Neuron (in vitro differentiated cells): ENCODE measurements around the gene ZAP70.

Experiments
- H2AFZ ChIP-seq: one replicate; pipeline ENCODE4 v1.6.1; 2013; ENCODE audit warnings: low read depth, mild to moderate bottlenecking, inconsistent platforms, low read length, moderate library complexity
- H3K27me3 ChIP-seq: one replicate; pipeline ENCODE4 v1.6.1; 2013; ENCODE audit warnings: low read length; ENCODE audit not compliant: insufficient read depth
- H3K36me3 ChIP-seq: one replicate; pipeline ENCODE4 v1.6.1; 2013; ENCODE audit warnings: low read length; ENCODE audit not compliant: insufficient read depth
- H3K4me1 ChIP-seq: one replicate; pipeline ENCODE4 v1.6.1; 2013; ENCODE audit warnings: low read length; ENCODE audit not compliant: insufficient read depth
- H3K4me3 ChIP-seq: 2 replicates; pipeline ENCODE4 v1.5.1; 2013; ENCODE audit warnings: mild to moderate bottlenecking, low read length, moderate library complexity
- H3K9me3 ChIP-seq: one replicate; pipeline ENCODE4 v1.6.1; 2013; ENCODE audit warnings: low read length

Gene ZAP70

GRCh38 chr2:97760480-97761049, 47.2 kb downstream of the ZAP70 start:
- no peaks in the 10 kb centered on the region for H3K27me3 ChIP-seq
- H2AFZ ChIP-seq = no peak overlapping the region
- no peaks in the 10 kb centered on the region for H3K9me3 ChIP-seq
- H3K36me3 ChIP-seq = peaks cover 86% of the 10 kb centered on the region
- H3K4me1 ChIP-seq = no peaks in the 10 kb centered on the region
- H3K4me3 ChIP-seq = no peak overlapping the region

- no peaks in the 10 kb centered on the region for H3K9me3 ChIP-seq
- no peaks in the 10 kb centered on the region for H3K4me1 ChIP-seq
- no peak overlapping the region for H2AFZ ChIP-seq
- peaks cover 87% of the 10 kb centered on the region for H3K36me3 ChIP-seq
- H3K4me3 ChIP-seq = no peak overlapping the region
- H3K27me3 ChIP-seq = no peaks in the 10 kb centered on the region
These were observed 47.8 kb downstream of the ZAP70 start for GRCh38 chr2:97761192-97761591.

- peaks cover 87% of the 10 kb centered on the region for H3K36me3 ChIP-seq
- H3K4me1 ChIP-seq = no peaks in the 10 kb centered on the region
- H2AFZ ChIP-seq = no peak overlapping the region
- no peaks in the 10 kb centered on the region for H3K27me3 ChIP-seq
- H3K4me3 ChIP-seq = no peak overlapping the region
- no peaks in the 10 kb centered on the region for H3K9me3 ChIP-seq
These were observed 49.9 kb downstream of the ZAP70 start for GRCh38 chr2:97763176-97763845.

- Histone ChIP-seq H3K36me3 (peaks cover 76% of the 10 kb centered on the region), H3K4me3 (no peak overlapping the region), H3K4me1 (no peaks in the 10 kb centered on the region), H3K9me3 (no peaks in the 10 kb centered on the region), H3K27me3 (no peaks in the 10 kb centered on the region), H2AFZ (no peak overlapping the region)
These were observed 51.3 kb downstream of the ZAP70 start for GRCh38 chr2:97764559-97765263.

- no peaks in the 10 kb centered on the region for H3K27me3 ChIP-seq
- H3K4me3 ChIP-seq = no peak overlapping the region
- H3K36me3 ChIP-seq = peaks cover 72% of the 10 kb centered on the region
- no peaks in the 10 kb centered on the region for H3K9me3 ChIP-seq
- no peak overlapping the region for H2AFZ ChIP-seq
- H3K4me1 ChIP-seq = no peaks in the 10 kb centered on the region
These were observed 52.6 kb downstream of the ZAP70 start for GRCh38 chr2:97765933-97766332.

- H3K4me1 ChIP-seq = no peaks in the 10 kb centered on the region
- no peaks in the 10 kb centered on the region for H3K9me3 ChIP-seq
- no peak overlapping the region for H3K4me3 ChIP-seq
- H3K27me3 ChIP-seq = no peaks in the 10 kb centered on the region
- peaks cover 68% of the 10 kb centered on the region for H3K36me3 ChIP-seq
- H2AFZ ChIP-seq = no peak overlapping the region
These were observed 53.2 kb downstream of the ZAP70 start for GRCh38 chr2:97766567-97766966.

- Histone ChIP-seq H2AFZ (no peak overlapping the region), H3K4me3 (no peak overlapping the region), H3K9me3 (no peaks in the 10 kb centered on the region), H3K27me3 (no peaks in the 10 kb centered on the region), H3K36me3 (peaks cover 64% of the 10 kb centered on the region), H3K4me1 (no peaks in the 10 kb centered on the region)
These were observed 55.9 kb downstream of the ZAP70 start for GRCh38 chr2:97769308-97769707.

- Histone ChIP-seq H3K9me3 (no peaks in the 10 kb centered on the region), H2AFZ (no peak overlapping the region), H3K4me3 (no peak overlapping the region), H3K27me3 (no peaks in the 10 kb centered on the region), H3K4me1 (no peaks in the 10 kb centered on the region), H3K36me3 (peaks cover 65% of the 10 kb centered on the region)
These were observed 56.3 kb downstream of the ZAP70 start for GRCh38 chr2:97769711-97770110.

- H3K4me1 ChIP-seq = no peaks in the 10 kb centered on the region
- H3K36me3 ChIP-seq = peaks cover 65% of the 10 kb centered on the region
- no peaks in the 10 kb centered on the region for H3K27me3 ChIP-seq
These were observed 57.1 kb downstream of the ZAP70 start for GRCh38 chr2:97770445-97770844.

GRCh38 chr2:97774425-97774824, 61.0 kb downstream of the ZAP70 start:
- Histone ChIP-seq H3K27me3 (no peaks in the 10 kb centered on the region), H3K36me3 (peaks cover 45% of the 10 kb centered on the region), H3K4me3 (no peak overlapping the region), H3K4me1 (no peaks in the 10 kb centered on the region), H3K9me3 (no peaks in the 10 kb centered on the region), H2AFZ (no peak overlapping the region)

More at GRCh38 chr2:97770445-97770844, 57.1 kb downstream of the ZAP70 start:
- H2AFZ ChIP-seq = no peak overlapping the region
- no peaks in the 10 kb centered on the region for H3K9me3 ChIP-seq
- H3K4me3 ChIP-seq = no peak overlapping the region

- no peaks in the 10 kb centered on the region for H3K4me1 ChIP-seq
- H3K27me3 ChIP-seq = no peaks in the 10 kb centered on the region
- H3K9me3 ChIP-seq = no peaks in the 10 kb centered on the region
- no peak overlapping the region for H2AFZ ChIP-seq
- H3K36me3 ChIP-seq = peaks cover 41% of the 10 kb centered on the region
- no peak overlapping the region for H3K4me3 ChIP-seq
These were observed 61.7 kb downstream of the ZAP70 start for GRCh38 chr2:97775074-97775473.

- no peak overlapping the region for H3K4me3 ChIP-seq
- no peaks in the 10 kb centered on the region for H3K27me3 ChIP-seq
- H3K9me3 ChIP-seq = no peaks in the 10 kb centered on the region
- peaks cover 20% of the 10 kb centered on the region for H3K36me3 ChIP-seq
- H3K4me1 ChIP-seq = no peaks in the 10 kb centered on the region
- no peak overlapping the region for H2AFZ ChIP-seq
These were observed 65.8 kb downstream of the ZAP70 start for GRCh38 chr2:97779141-97779540.

- H3K9me3 ChIP-seq = no peaks in the 10 kb centered on the region
- H3K4me3 ChIP-seq = no peak overlapping the region
- H3K4me1 ChIP-seq = no peaks in the 10 kb centered on the region
- H3K36me3 ChIP-seq = peaks cover 6% of the 10 kb centered on the region
- H2AFZ ChIP-seq = no peak overlapping the region
- H3K27me3 ChIP-seq = no peaks in the 10 kb centered on the region
These were observed 68.6 kb downstream of the ZAP70 start for GRCh38 chr2:97781981-97782380.
